WERI-Rb-1 (cell line): ENCODE results near the gene KSR2.
A peak's percentile ranks its signal among the peaks of the same experiment; 100 is the strongest.

Source experiments
- DNase-seq: peaks from one replicate; pipeline ENCODE4 v3.0.0-alpha.2; 2020
- H3K27ac ChIP-seq: fragments of 250-450 bp; sonication (Bioruptor Pico); 2 replicates; pipeline ENCODE4 v1.5.1; 2020; ENCODE audit warnings: mild to moderate bottlenecking, moderate library complexity
- H3K27me3 ChIP-seq: fragments of 250-450 bp; sonication (Bioruptor Pico); 2 replicates; pipeline ENCODE4 v1.5.1; 2021; ENCODE audit warnings: mild to moderate bottlenecking, low read depth, moderate library complexity; ENCODE audit not compliant: insufficient read depth, severe bottlenecking
- H3K36me3 ChIP-seq: fragments of 250-450 bp; sonication (Bioruptor Pico); 2 replicates; pipeline ENCODE4 v1.5.1; 2020; ENCODE audit warnings: mild to moderate bottlenecking, moderate library complexity
- H3K4me3 ChIP-seq: 2 replicates; pipeline ENCODE4 v1.5.1; 2011; ENCODE audit warnings: low read depth, mild to moderate bottlenecking, control low read depth, low read length
- H3K9me3 ChIP-seq: fragments of 250-450 bp; sonication (Bioruptor Pico); 2 replicates; pipeline ENCODE4 v1.5.1; 2021; ENCODE audit warnings: mild to moderate bottlenecking, moderate library complexity; ENCODE audit not compliant: severe bottlenecking
- CTCF ChIP-seq: IDR thresholded peaks from 2 replicates; pipeline ENCODE4 v1.5.1; 2011; ENCODE audit warnings: low read depth, mild to moderate bottlenecking, control low read depth, inconsistent platforms, low read length

Gene KSR2

GRCh38 chr12:117440384-117440783 lies 528.4 kb downstream of the KSR2 start:
- no peak overlapping the region for H3K4me3 ChIP-seq
- H3K9me3 ChIP-seq = no peaks in the 10 kb centered on the region
- no peaks in the 10 kb centered on the region for H3K36me3 ChIP-seq
- no peak overlapping the region for H3K27ac ChIP-seq
- no peak for DNase-seq
- no peak for TF ChIP-seq CTCF
- H3K27me3 ChIP-seq = no peaks in the 10 kb centered on the region

GRCh38 chr12:117439531-117440001 lies 529.2 kb downstream of the KSR2 start:
- Histone ChIP-seq H3K9me3 (no peaks in the 10 kb centered on the region), H3K27me3 (no peaks in the 10 kb centered on the region), H3K36me3 (no peaks in the 10 kb centered on the region), H3K4me3 (no peak overlapping the region), H3K27ac (no peak overlapping the region)
- peak; percentile 14 for DNase-seq
- no peak for TF ChIP-seq CTCF

GRCh38 chr12:117438809-117439208 lies 530.0 kb downstream of the KSR2 start:
- H3K9me3 ChIP-seq = no peaks in the 10 kb centered on the region
- no peak overlapping the region for H3K4me3 ChIP-seq
- H3K36me3 ChIP-seq = no peaks in the 10 kb centered on the region
- no peak for TF ChIP-seq CTCF
- no peak for DNase-seq
- H3K27me3 ChIP-seq = no peaks in the 10 kb centered on the region
- no peak overlapping the region for H3K27ac ChIP-seq

- H3K36me3 ChIP-seq = no peaks in the 10 kb centered on the region
- H3K27ac ChIP-seq = no peak overlapping the region
- H3K9me3 ChIP-seq = no peaks in the 10 kb centered on the region
- no peak for DNase-seq
- no peak overlapping the region for H3K4me3 ChIP-seq
- H3K27me3 ChIP-seq = no peaks in the 10 kb centered on the region
- no peak for TF ChIP-seq CTCF
Observed at GRCh38 chr12:117437516-117438255, 531.1 kb downstream of the KSR2 start.

- no peak for DNase-seq
- TF ChIP-seq CTCF = no peak
- no peaks in the 10 kb centered on the region for H3K9me3 ChIP-seq
Observed at GRCh38 chr12:117433878-117434277, 534.9 kb downstream of the KSR2 start.

GRCh38 chr12:117430246-117430645 lies 538.5 kb downstream of the KSR2 start:
- no peak overlapping the region for H3K4me3 ChIP-seq
- no peak for DNase-seq
- no peaks in the 10 kb centered on the region for H3K36me3 ChIP-seq
- peaks cover 6% of the 10 kb centered on the region for H3K27me3 ChIP-seq
- no peak overlapping the region for H3K27ac ChIP-seq
- TF ChIP-seq CTCF = no peak
- H3K9me3 ChIP-seq = no peaks in the 10 kb centered on the region

More at GRCh38 chr12:117433878-117434277, 534.9 kb downstream of the KSR2 start:
- Histone ChIP-seq H3K4me3 (no peak overlapping the region), H3K36me3 (no peaks in the 10 kb centered on the region), H3K27me3 (peaks cover 6% of the 10 kb centered on the region), H3K27ac (no peak overlapping the region)
